PC-9 (cell line): ENCODE data around the gene LONP2. TPM values are rescaled to one million over a fixed set of nuclear protein-coding genes. Genes with fewer than 3 reads are reported as not detected.

ENCODE experiments used
- BruUV-seq: library from RNA; stranded (reverse); fragments of 400-500 nt; replicated peaks from 2 replicates; lab custom pipeline; 2021; lab: Mats Ljungman, UMichigan
- CTCF ChIA-PET: fragments of 300-600 bp; sonication (Branson Sonifier 250); formaldehyde crosslinking; loops from one replicate; lab custom pipeline; 2022; ENCODE audit warnings: antibody characterized with exemption; lab: Charles Lee
- POLR2A ChIA-PET: fragments of 300-600 bp; sonication (Branson Sonifier 250); formaldehyde crosslinking; loops from one replicate; lab custom pipeline; 2022; ENCODE audit warnings: antibody characterized with exemption; ENCODE audit not compliant: unreplicated experiment; lab: Charles Lee
- DNase-seq, 2 experiments: peaks; one replicate each; pipeline versions ENCODE4 v3.0.0 to v3.0.0-alpha.2; 2015 to 2022; ENCODE audit warnings: mixed read lengths in 1 of 2
- H2AFZ ChIP-seq: fragments of 200-600 bp; sonication (generic); 2 replicates; pipeline ENCODE4 v1.8.1; 2017; ENCODE audit warnings: antibody characterized with exemption
- H3F3A ChIP-seq: fragments of 200-600 bp; sonication (generic); 2 replicates; pipeline ENCODE4 v1.8.1; 2017; ENCODE audit warnings: antibody characterized with exemption, mild to moderate bottlenecking, low read depth; ENCODE audit not compliant: insufficient read depth
- H3K27ac ChIP-seq: fragments of 200-600 bp; sonication (generic); 2 replicates; pipeline ENCODE4 v1.6.1; 2016; ENCODE audit warnings: mixed run types
- H3K27me3 ChIP-seq: fragments of 200-600 bp; sonication (generic); 2 replicates; pipeline ENCODE4 v1.6.1; 2016; ENCODE audit warnings: low read depth, mixed run types; ENCODE audit not compliant: insufficient read depth
- H3K36me3 ChIP-seq: fragments of 200-600 bp; sonication (generic); 2 replicates; pipeline ENCODE4 v1.6.1; 2016; ENCODE audit warnings: low read depth, mixed run types
- H3K4me1 ChIP-seq: fragments of 200-600 bp; sonication (generic); replicated peaks from 2 replicates; pipeline ENCODE4 v1.6.1; 2016; ENCODE audit warnings: mixed run types; ENCODE audit not compliant: insufficient read depth
- H3K4me2 ChIP-seq: fragments of 200-600 bp; sonication (generic); 2 replicates; pipeline ENCODE4 v1.6.1; 2017; ENCODE audit warnings: mixed run types
- H3K4me3 ChIP-seq: fragments of 200-600 bp; sonication (generic); 2 replicates; pipeline ENCODE4 v1.6.1; 2016; ENCODE audit warnings: mixed run types
- H3K79me2 ChIP-seq: fragments of 200-600 bp; sonication (generic); 2 replicates; pipeline ENCODE4 v1.6.1; 2017; ENCODE audit warnings: low read depth, mixed run types
- H3K9me2 ChIP-seq: fragments of 200-600 bp; sonication (generic); 2 replicates; pipeline ENCODE4 v1.8.1; 2017; ENCODE audit warnings: mild to moderate bottlenecking; ENCODE audit not compliant: insufficient read depth
- H3K9me3 ChIP-seq: fragments of 200-600 bp; sonication (generic); 2 replicates; pipeline ENCODE4 v1.8.1; 2016; ENCODE audit warnings: low read depth; ENCODE audit not compliant: insufficient read depth
- H4K20me1 ChIP-seq: fragments of 200-600 bp; sonication (generic); 2 replicates; pipeline ENCODE4 v1.8.1; 2017; ENCODE audit not compliant: insufficient read depth
- CTCF ChIP-seq: fragments of 200-600 bp; sonication (generic); conservative IDR thresholded peaks from 2 replicates; pipeline ENCODE4 v1.6.1; 2017; ENCODE audit warnings: mixed run types, antibody characterized with exemption, mild to moderate bottlenecking, moderate library complexity
- EZH2 ChIP-seq: fragments of 200-600 bp; sonication (generic); IDR thresholded peaks from 2 replicates; pipeline ENCODE4 v1.8.0; 2017; ENCODE audit warnings: antibody characterized with exemption, low read depth
- intact Hi-C: fragments of 100-400 bp; cut with micrococcal nuclease; formaldehyde crosslinking; loops from one replicate; pipeline ENCODE4 v1.10.0; 2022; ENCODE audit not compliant: unreplicated experiment
- total RNA-seq: library from RNA; stranded (reverse); gene quantifications from 2 replicates; pipeline ENCODE4 v1.2.3, GENCODE V29; 2021

Gene LONP2
- total RNA-seq, 1 experiment from 2014 or later, result 47.0 TPM

- BruUV-seq, result no TSS peak
Measured at GRCh38 chr16:48280546-48280945, 36.4 kb downstream of the LONP2 start.

DNA sequence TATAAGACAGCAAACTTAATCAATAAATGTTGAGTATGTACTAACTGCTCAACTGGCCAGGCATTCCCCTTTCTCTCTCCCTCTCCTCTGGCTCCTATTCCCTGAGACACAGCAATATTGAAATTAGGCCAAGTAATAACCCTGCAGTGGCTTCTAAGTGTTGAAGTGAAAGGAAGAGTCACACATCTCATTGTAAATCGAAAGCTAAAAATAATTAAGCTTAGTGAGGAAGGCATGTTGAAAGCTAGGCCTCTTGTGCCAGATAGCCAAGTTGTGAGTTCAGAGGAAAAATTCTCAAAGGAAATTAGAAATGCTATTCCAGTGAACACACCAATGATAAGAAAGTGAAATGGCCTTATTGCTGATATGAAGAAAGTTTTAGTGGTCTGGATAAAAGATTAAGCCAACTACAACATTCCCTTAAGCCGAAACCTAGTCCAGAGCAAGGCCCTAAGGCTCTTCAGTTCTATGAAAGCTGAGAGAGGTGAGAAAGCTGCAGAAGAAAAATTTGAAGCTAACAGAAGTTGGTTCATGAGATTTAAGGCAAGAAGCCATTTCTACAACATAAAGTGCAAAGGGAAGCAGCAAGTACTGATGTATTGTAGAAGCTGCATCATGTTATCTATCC is 38.6 kb downstream of the LONP2 start:
- ChIA-PET CTCF (no interaction called here), POLR2A (no interaction called here)
- DNase-seq, result no peak
- TF ChIP-seq EZH2, result no peak
- TF ChIP-seq CTCF, result no peak
- H3K27ac ChIP-seq, result no peak overlapping the region
- no peaks in the 10 kb centered on the region for H3K27me3 ChIP-seq
- BruUV-seq, result no TSS peak
- H4K20me1 ChIP-seq, result no peaks in the 10 kb centered on the region
- no peaks in the 10 kb centered on the region for H3K79me2 ChIP-seq
- intact Hi-C loops, result no loop called here
- peaks cover 36% of the 10 kb centered on the region for H3K36me3 ChIP-seq
- no peak overlapping the region for H3K4me2 ChIP-seq
- no peak overlapping the region for H2AFZ ChIP-seq
- no peaks in the 10 kb centered on the region for H3K4me1 ChIP-seq
- H3K4me3 ChIP-seq, result no peak overlapping the region
- peaks cover 4% of the 10 kb centered on the region; the same call in 1 of the 2 replicates for H3K9me3 ChIP-seq
- no peaks in the 10 kb centered on the region for H3K9me2 ChIP-seq
- no peaks in the 10 kb centered on the region for H3F3A ChIP-seq

More at GRCh38 chr16:48280546-48280945, 36.4 kb downstream of the LONP2 start:
- Histone ChIP-seq H3K9me2 (no peaks in the 10 kb centered on the region), H2AFZ (no peak overlapping the region), H3K4me3 (no peak overlapping the region), H3K36me3 (peaks cover 28% of the 10 kb centered on the region), H3K27me3 (no peaks in the 10 kb centered on the region), H3K4me2 (no peak overlapping the region), H3F3A (no peaks in the 10 kb centered on the region), H3K79me2 (no peaks in the 10 kb centered on the region), H3K9me3 (no peaks in the 10 kb centered on the region), H3K27ac (no peak overlapping the region), H3K4me1 (no peaks in the 10 kb centered on the region), H4K20me1 (no peaks in the 10 kb centered on the region)
- CTCF ChIA-PET, result no interaction called here
- TF ChIP-seq EZH2 (no peak), CTCF (no peak)
- POLR2A ChIA-PET, result no interaction called here
- DNase-seq, result no peak
- intact Hi-C loops, result no loop called here

DNA sequence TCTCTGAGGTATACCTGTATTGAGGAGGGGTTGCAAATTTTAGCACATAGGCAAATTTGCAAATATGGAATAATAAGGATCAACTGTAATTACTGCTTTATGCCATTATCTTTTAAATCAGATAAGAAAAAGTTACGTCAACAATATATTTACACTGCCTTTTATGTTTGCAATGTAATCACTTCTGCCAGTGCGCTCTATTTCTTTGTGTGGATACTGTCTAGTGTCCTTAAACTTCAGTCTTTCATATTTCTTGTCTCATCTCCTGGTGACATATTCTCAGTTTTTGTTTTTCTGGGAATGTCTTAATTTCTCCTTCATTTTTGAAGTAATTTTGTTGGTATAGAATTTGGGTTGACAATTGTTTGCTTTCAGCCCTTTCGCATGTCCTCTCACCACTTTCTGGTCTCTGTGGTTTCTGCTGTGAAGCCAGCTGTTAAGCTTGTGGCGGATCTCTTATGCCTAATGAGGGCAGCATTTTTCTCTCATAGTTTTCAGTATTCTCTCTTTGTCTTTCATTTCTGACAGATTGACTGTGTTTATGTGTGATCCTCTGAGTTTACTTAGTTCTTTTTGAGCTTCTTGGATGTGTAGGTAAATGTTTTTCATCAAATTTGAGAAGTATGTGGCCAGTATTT is 40.8 kb downstream of the LONP2 start:
- DNase-seq, result no peak
- no TSS peak for BruUV-seq
- Histone ChIP-seq H3K9me3 (peaks cover 4% of the 10 kb centered on the region; the same call in 1 of the 2 replicates), H4K20me1 (no peaks in the 10 kb centered on the region), H3F3A (no peaks in the 10 kb centered on the region), H3K4me1 (no peaks in the 10 kb centered on the region), H3K27me3 (no peaks in the 10 kb centered on the region), H3K4me2 (no peak overlapping the region), H3K9me2 (no peaks in the 10 kb centered on the region), H3K79me2 (no peaks in the 10 kb centered on the region), H3K36me3 (peaks cover 36% of the 10 kb centered on the region), H3K4me3 (no peak overlapping the region), H3K27ac (no peak overlapping the region), H2AFZ (no peak overlapping the region)
- intact Hi-C loops, result no loop called here
- ChIA-PET CTCF (no interaction called here), POLR2A (no interaction called here)
- no peak for TF ChIP-seq CTCF
- no peak for TF ChIP-seq EZH2
